ENCODE measurements around the gene CYB561. TPM values are rescaled to one million over a fixed set of nuclear protein-coding genes. Genes with fewer than 3 reads are reported as not detected.

The CYB561 gene
- total RNA-seq, 2 donors from 2014 or later, result 13.4 to 13.7 TPM

DNA sequence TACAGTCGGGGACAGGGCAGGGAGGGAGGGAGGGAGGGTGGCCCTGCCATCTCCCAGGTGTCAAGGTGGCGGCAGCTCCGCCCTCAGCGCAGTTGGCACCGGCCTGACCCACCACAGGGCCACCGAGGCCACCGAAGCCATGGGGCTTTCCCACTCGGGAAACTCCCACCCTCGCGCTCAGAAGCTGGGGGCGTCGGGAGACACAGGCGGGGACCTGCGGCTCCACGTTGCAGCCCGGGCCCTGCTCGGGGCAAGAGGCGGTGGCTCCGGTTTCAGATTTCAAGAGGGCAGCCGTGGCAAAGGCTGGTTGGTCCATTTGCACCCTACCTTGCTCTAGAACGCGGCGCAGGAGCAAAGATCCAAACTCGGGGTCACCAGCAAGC, 544 bp downstream of the CYB561 start:
- peak overlapping the region; percentile 76 to 77 for H3K27ac ChIP-seq
- H3K4me3 ChIP-seq, result peak overlapping the region; percentile 47 to 71
- peaks cover 0 to 63% of the 10 kb centered on the region in 2 donors for H3K4me1 ChIP-seq
- no peak for DNase-seq (ENCODE audit: low spot score)
- H3K9me3 ChIP-seq, result no peaks in the 10 kb centered on the region
- TF ChIP-seq, protein P1, sequence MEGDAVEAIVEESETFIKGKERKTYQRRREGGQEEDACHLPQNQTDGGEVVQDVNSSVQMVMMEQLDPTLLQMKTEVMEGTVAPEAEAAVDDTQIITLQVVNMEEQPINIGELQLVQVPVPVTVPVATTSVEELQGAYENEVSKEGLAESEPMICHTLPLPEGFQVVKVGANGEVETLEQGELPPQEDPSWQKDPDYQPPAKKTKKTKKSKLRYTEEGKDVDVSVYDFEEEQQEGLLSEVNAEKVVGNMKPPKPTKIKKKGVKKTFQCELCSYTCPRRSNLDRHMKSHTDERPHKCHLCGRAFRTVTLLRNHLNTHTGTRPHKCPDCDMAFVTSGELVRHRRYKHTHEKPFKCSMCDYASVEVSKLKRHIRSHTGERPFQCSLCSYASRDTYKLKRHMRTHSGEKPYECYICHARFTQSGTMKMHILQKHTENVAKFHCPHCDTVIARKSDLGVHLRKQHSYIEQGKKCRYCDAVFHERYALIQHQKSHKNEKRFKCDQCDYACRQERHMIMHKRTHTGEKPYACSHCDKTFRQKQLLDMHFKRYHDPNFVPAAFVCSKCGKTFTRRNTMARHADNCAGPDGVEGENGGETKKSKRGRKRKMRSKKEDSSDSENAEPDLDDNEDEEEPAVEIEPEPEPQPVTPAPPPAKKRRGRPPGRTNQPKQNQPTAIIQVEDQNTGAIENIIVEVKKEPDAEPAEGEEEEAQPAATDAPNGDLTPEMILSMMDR (IDR thresholded peaks at IDR 0.05), result no peak
- no peaks in the 10 kb centered on the region for H3K36me3 ChIP-seq
- no peaks in the 10 kb centered on the region for H3K27me3 ChIP-seq

DNA sequence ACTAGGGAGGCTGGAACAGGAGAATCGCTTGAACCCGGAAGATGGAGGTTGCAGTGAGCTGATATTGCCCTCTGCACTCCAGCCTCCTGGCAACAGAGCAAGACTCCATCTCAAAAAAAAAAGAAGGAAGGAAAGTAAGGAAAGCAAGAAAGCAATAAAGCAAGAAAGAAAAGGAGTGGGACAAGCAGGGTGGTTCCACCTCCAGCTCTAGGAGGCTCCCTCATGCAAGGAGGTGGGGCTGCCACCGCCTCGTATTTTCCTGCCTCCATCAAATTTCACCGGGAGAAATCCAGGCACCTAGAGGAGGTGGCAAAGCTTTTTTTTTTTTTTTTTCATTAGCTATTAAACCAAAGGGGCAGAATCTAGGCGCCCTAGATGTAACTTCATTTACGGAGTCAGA, 1.0 kb downstream of the CYB561 start:
- no peaks in the 10 kb centered on the region for H3K36me3 ChIP-seq
- H3K27me3 ChIP-seq, result no peaks in the 10 kb centered on the region
- peak overlapping the region in 1 of 2 donors; percentile 71 for H3K4me3 ChIP-seq
- H3K4me1 ChIP-seq, result peaks cover 0 to 63% of the 10 kb centered on the region in 2 donors
- no peaks in the 10 kb centered on the region for H3K9me3 ChIP-seq
- no peak for DNase-seq (ENCODE audit: low spot score)
- TF ChIP-seq, protein P1 (IDR thresholded peaks at IDR 0.05), result no peak
- H3K27ac ChIP-seq, result peak overlapping the region in 1 of 2 donors; percentile 77

DNA sequence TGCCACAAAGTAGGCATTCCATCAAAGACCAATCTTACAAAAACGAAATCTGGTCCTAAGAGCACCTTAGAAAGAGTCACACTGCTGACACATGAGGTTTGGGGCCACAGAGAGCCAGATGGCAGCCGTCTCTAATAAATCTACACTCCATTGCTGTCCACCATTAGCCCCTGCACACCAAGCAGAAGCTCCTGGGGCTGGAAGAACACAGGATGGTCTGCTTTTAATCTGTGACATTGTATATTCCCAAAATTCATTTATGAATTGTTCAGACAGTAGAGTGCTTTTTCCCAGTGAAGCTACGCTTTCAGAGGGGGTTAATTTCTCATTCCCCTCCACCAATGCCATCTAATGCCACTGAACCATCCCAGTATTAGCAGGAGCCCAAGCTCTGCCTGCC, 1.6 kb downstream of the CYB561 start:
- Histone ChIP-seq H3K4me1 (peaks cover 0 to 67% of the 10 kb centered on the region in 2 donors), H3K27ac (no peak overlapping the region), H3K27me3 (no peaks in the 10 kb centered on the region), H3K9me3 (no peaks in the 10 kb centered on the region), H3K36me3 (no peaks in the 10 kb centered on the region), H3K4me3 (no peak overlapping the region)
- DNase-seq (ENCODE audit: low spot score), result no peak
- TF ChIP-seq, protein P1 (IDR thresholded peaks at IDR 0.05), result no peak

DNA sequence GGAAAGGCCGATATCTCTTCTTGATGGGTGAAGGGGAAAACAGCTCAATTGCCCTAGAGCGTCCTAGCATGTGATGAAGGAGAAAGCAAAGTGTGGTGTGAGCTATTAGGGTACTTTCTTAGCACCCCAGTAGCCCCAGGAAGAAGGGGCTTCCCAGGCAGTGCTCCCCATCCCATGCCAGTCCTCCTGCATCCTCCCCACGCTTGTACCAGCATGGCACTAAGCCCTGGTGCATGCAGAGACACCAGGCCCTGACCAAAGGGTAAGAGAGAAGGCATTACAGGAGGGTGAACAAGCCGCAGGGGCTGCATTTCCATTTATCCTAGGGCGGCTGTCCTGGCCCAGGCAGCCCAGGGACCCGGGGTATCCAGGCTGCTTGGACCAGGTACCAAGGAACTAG, 3.1 kb downstream of the CYB561 start:
- TF ChIP-seq, protein P1 (IDR thresholded peaks at IDR 0.05), result no peak
- H3K9me3 ChIP-seq, result no peaks in the 10 kb centered on the region
- no peak for DNase-seq (ENCODE audit: low spot score)
- no peaks in the 10 kb centered on the region for H3K27me3 ChIP-seq
- no peaks in the 10 kb centered on the region for H3K36me3 ChIP-seq
- no peak overlapping the region for H3K4me3 ChIP-seq
- H3K27ac ChIP-seq, result peak overlapping the region in 1 of 2 donors; percentile 49
- peaks cover 0 to 78% of the 10 kb centered on the region in 2 donors for H3K4me1 ChIP-seq

DNA sequence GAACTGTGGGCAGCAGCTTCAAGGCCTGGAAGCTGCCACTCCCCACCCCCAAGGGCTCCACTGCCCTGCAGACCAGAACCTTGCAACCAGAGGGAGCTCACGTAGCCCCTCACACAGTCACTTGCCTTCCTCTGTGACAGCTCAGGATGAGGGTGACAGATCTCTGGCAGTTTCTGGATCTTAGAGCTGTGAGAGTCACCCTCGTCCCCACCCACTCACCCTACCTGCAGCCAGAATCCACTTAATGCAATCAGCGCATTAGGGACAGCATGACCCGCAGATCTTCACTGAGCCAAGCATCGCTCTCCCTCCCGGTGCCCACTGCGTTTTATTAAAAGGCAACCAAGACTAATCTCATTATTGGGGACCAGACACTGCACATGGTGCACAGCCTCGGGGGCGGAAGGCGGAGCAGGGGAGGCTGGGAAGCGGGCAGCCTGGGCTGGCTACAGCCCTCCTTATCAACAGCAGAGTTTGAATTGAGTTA, 3.5 kb downstream of the CYB561 start:
- no peak for DNase-seq (ENCODE audit: low spot score)
- no peaks in the 10 kb centered on the region for H3K27me3 ChIP-seq
- H3K9me3 ChIP-seq, result no peaks in the 10 kb centered on the region
- H3K27ac ChIP-seq, result peak overlapping the region; percentile 39 to 49
- peaks cover 0 to 78% of the 10 kb centered on the region in 2 donors for H3K4me1 ChIP-seq
- TF ChIP-seq, protein P1 (IDR thresholded peaks at IDR 0.05), result peak in 1 of 2 donors; percentile 57
- H3K36me3 ChIP-seq, result no peaks in the 10 kb centered on the region
- H3K4me3 ChIP-seq, result no peak overlapping the region

DNA sequence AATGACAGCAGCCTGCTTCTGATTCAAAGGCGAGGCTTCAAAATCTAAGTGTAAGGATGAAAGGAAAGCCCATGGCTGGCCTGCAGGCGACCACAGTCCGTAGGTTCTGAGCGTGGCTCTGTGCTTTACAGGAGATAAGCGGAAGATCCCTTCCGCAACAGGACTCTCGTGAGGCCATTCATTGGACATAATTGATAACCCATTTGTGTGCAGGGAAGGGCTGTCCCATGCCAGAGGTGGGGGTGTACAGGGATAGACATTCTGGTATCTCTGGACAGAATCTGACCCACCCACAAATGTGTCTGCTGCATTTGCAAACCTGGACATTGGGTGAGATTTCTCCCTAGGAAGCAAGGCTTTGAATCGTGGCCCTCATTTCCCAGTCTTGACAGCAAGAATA, 4.0 kb downstream of the CYB561 start:
- H3K27me3 ChIP-seq, result no peaks in the 10 kb centered on the region
- H3K4me3 ChIP-seq, result no peak overlapping the region
- H3K36me3 ChIP-seq, result no peaks in the 10 kb centered on the region
- H3K9me3 ChIP-seq, result no peaks in the 10 kb centered on the region
- peak overlapping the region; percentile 39 to 49 for H3K27ac ChIP-seq
- no peak for DNase-seq (ENCODE audit: low spot score)
- TF ChIP-seq, protein P1 (IDR thresholded peaks at IDR 0.05), result no peak
- H3K4me1 ChIP-seq, result peaks cover 0 to 78% of the 10 kb centered on the region in 2 donors

Measured in right atrium auricular region (tissue), 2 donors.